ENCODE measurements around the gene CTNNA3.
"Not testable (repeated sequence)": the region's sequence is repeated elsewhere in the genome, so short reads cannot be mapped to it uniquely, and the experiment has no call there.

The CTNNA3 gene

DNA sequence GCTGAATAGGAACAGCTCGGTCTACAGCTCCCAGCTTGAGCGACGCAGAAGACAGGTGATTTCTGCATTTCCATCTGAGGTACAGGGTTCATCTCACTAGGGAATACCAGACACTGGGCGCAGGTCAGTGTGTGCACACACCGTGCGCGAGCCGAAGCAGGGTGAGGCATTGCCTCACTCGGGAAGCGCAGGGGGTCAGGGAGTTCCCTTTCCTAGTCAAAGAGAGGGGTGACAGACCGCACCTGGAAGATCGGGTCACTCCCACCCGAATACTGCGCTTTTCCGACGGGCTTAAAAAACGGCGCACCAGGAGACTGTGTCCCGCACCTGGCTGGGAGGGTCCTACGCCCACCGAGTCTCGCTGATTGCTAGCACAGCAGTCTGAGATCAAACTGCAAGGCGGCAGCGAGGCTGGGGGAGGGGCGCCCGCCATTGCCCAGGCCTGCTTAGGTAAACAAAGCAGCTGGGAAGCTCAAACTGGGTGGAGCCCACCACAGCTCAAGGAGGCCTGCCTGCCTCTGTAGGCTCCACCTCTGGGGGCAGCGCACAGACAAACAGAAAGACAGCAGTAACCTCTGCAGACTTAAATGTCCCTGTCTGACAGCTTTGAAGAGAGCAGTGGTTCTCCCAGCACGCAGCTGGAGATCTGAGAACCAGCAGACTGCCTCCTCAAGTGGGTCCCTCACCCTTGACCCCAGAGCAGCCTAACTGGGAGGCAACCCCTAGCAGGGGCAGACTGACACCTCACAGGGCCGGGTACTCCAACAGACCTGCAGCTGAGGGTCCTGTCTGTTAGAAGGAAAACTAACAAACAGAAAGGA, 465.1 kb downstream of the CTNNA3 start:
- not testable (repeated sequence) for DNase-seq

DNA sequence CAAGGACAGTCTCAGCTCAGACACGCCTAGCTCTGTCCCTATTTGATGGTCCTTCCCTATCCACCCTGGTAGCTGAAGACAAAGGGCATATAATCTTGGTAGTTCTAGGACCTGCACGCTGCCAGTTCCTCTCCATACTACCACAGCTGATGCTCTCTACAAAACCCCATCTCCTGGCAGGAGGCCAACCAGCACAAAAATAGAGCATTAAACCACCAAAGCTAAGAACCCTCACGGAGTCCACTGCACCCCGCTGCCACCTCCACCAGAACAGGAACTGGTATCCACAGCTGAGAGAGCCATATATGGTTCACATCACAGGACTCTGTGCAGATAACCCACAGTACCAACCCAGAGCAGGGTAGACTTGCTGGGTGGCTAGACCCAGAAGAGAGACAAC, 470.8 kb downstream of the CTNNA3 start:
- DNase-seq, result no peak

GRCh38 chr10:67224553-67224952, 471.4 kb downstream of the CTNNA3 start:
- no peak for DNase-seq

GRCh38 chr10:67222934-67223333, 473.1 kb downstream of the CTNNA3 start:
- DNase-seq, result no peak

DNA sequence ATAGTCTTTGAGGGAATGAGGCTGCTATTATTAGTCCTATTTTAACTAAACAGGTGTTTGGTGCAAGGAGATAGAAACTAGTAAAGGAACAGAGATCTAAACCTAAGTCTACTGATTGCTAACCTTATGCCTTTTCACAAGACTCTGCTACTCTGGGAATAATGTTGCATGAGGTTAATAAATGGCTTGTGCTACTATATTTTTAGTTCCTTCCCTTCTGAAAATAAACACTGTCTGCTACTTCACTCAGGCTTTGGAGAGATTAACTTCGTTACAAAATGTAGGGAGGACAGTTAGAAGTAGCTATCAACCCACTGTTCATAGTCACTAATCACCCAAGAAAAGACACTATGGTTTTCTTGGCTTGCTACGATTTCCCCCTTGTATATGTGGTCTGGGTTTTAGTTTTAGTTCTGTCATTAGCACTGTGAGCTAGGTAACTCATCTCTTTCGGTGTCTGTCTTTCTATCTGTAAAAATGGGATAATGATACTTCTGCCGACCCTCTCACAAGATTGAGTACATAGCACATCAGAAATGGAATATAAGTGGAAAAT, 474.0 kb downstream of the CTNNA3 start:
- DNase-seq, result no peak

DNA sequence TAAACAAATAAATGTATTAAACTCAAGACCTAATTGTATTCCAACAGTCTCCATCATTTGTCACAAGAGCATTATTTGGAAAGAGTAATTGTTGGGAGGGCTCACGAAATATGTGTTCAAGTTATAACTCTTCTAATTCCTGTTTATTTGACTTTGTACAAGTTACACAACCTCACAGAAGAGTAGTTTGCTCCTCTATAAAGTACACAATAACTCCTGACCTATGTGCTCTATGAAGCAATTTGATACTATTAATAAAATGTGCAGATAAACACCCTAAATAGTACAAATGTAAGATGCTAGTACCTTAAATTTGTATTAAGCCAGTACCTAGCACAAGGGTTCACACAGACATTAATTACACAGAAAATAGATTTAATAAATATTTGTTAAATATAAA, 484.3 kb downstream of the CTNNA3 start:
- DNase-seq, result no peak

- not testable (repeated sequence) for DNase-seq
Measured at GRCh38 chr10:67207923-67208322, 488.1 kb downstream of the CTNNA3 start.

DNA sequence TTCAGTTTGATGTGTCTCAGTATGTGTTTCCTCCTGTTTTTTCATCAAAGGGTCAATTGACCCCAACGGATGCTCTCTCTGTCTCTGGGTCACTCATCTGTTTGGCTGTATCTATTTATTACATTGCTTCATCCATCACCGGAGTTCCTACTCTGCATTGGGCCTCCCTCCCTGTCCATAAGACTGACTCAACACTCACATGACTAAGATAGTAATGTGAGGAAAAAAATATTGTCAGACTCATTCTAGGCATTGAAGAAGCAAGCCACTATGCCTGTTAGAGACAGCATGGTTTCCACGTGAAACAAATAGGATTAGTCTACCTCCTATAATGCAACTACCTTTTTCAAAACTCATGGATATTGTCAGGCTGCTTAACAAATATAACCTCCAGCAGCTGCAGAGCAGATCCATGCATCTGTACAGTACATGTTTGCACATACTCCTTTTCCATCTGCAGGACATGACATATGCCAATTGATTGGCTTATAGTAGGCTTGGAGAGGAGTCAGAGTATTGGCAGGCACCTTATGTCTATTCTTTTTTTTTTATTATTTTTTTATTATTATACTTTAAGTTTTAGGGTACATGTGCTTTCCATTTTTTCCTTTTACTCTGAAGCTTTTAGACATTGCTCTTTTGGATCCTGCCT, 495.0 kb downstream of the CTNNA3 start:
- DNase-seq, result no peak

- DNase-seq, result no peak
Measured at GRCh38 chr10:67175354-67175753, 520.6 kb downstream of the CTNNA3 start.

DNA sequence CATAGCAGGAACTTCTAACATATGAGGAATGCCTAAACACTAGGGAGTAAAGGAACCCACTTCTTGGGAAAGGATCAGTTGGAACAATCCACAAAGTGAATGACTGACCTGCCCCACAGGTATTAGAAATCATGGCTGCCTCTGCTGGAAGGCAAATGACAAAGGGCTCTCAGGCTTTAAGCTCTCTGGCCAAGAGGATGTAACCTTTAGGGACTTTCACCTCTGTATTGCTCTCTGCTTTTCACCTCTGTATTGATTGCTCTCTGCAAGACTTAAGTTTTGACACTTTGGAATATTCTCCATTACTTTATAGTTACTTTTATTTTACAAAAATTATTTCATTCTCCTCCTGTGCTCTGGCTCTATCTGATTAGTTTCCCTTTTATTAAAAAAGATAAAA, 522.2 kb downstream of the CTNNA3 start:
- no peak for DNase-seq

- DNase-seq, result no peak
Measured at GRCh38 chr10:67171970-67172369, 524.0 kb downstream of the CTNNA3 start.

GRCh38 chr10:67156239-67156638, 539.8 kb downstream of the CTNNA3 start:
- no peak for DNase-seq

GRCh38 chr10:67151471-67151870, 544.5 kb downstream of the CTNNA3 start:
- DNase-seq, result no peak

- DNase-seq, result no peak
Measured at GRCh38 chr10:67144530-67144929, 551.5 kb downstream of the CTNNA3 start.

- DNase-seq, result no peak
Measured at GRCh38 chr10:67141300-67141699, 554.7 kb downstream of the CTNNA3 start.

GRCh38 chr10:67140641-67141040, 555.4 kb downstream of the CTNNA3 start:
- no peak for DNase-seq

GRCh38 chr10:67127441-67127840, 568.6 kb downstream of the CTNNA3 start:
- DNase-seq, result no peak

DNA sequence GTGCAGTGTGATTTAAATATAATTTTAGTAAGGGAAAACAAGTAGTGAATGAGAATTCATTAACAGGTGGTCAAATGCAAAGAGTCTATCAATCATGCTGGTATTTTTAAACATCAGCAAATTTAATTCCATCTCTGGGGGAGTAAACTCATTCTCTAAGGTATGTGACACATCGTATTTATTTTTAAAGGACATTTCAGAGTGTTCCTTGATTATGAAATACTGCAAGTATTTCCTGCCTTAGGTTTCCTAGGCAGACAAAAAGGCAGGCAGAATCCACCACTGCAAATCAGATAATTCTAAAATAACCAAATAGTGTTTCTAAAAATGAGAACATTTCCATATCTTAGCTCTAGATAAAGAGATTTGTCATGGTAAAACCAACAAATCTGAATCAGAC, 576.3 kb downstream of the CTNNA3 start:
- no peak for DNase-seq

- peak; percentile 16 for DNase-seq
Measured at GRCh38 chr10:67115972-67116371, 580.0 kb downstream of the CTNNA3 start.

DNA sequence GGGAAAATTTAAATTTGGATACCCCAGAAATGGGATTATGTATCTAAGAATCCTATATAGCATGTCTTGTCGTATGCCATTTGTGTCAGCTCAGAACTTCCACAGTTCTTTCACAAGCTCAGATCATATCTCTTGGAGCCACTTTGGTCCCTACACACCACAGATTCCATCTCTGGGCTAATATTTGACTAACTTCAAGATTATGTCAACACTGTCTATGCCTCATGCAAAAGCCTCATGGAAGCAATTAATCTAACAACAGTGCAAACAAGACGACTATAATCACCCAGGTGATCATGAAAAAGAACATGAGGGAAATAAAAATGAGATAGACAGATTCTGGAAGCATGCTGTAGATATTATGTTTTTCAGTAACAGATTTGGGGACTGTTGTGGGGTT, 581.0 kb downstream of the CTNNA3 start:
- DNase-seq, result peak; percentile 80

- DNase-seq, result no peak
Measured at GRCh38 chr10:67112765-67113164, 583.2 kb downstream of the CTNNA3 start.

DNA sequence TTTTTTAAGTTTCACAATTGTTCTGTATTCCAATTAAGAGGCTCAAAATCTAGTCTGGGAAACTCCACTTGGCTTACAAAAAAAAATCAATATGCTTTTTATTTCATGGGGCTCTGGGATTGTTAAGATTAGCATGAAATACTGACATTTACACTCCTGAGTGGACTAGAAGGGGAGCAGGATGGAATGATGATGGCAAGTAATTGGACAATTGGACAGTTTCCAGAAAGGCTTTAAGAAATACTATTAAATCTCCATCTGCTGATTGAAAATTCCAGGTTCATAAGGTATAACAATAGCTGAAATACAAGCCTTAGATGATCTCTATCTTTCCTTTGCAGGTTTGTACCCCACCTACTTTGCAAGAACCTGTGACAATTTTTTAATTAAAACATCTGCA, 585.7 kb downstream of the CTNNA3 start:
- DNase-seq, result peak; percentile 54

- DNase-seq, result no peak
Measured at GRCh38 chr10:67107670-67108069, 588.3 kb downstream of the CTNNA3 start.

GRCh38 chr10:67100951-67101350, 595.0 kb downstream of the CTNNA3 start:
- no peak for DNase-seq
